HCT116 (cell line): ENCODE measurements around the gene CORO2B. TPM values are rescaled to one million over a fixed set of nuclear protein-coding genes. Genes with fewer than 3 reads are reported as not detected.

Experiments used
- ATAC-seq: fragments of 200-7000 bp; cut with Tn5 transposase; 2 replicates; pipeline ENCODE4 v1.9.1; 2020; ENCODE audit warnings: mild to moderate bottlenecking, moderate library complexity
- BruUV-seq: library from RNA; stranded (reverse); fragments of 400-500 nt; replicated peaks from 2 replicates; lab custom pipeline; 2021; lab: Mats Ljungman, UMichigan
- CTCF ChIA-PET: fragments of 300-600 bp; sonication (Branson Sonifier 250); formaldehyde crosslinking; loops from one replicate; lab custom pipeline; 2021; ENCODE audit warnings: antibody characterized with exemption; lab: Charles Lee
- POLR2A ChIA-PET: fragments of 300-600, 350-600 bp; sonication (Branson Sonifier 250); formaldehyde crosslinking; loops from one replicate; lab custom pipeline; 2021; ENCODE audit warnings: antibody characterized with exemption; lab: Charles Lee
- RAD21 ChIA-PET, 2 experiments: fragments of 300-600 bp; sonication (Branson Sonifier 250); formaldehyde crosslinking; loops; one replicate each; lab custom pipeline; 2023; ENCODE audit warnings: low total read pairs in 2 of 2; ENCODE audit not compliant: uncharacterized antibody in 2 of 2, unreplicated experiment in 2 of 2, low non-redundant PET in 1 of 2; lab: Charles Lee
- DNase-seq: peaks from one replicate; pipeline ENCODE4 v3.0.0-alpha.2; 2010; ENCODE audit warnings: low read depth, low spot score
- H2AFZ ChIP-seq: fragments of 200-600 bp; shearing (Covaris generic), sonication (generic); 2 replicates; pipeline ENCODE4 v1.6.1; 2017; ENCODE audit warnings: low read depth, mixed run types, mixed read lengths, antibody characterized with exemption, low read length; ENCODE audit not compliant: poor library complexity, severe bottlenecking
- H3K27ac ChIP-seq: 2 replicates; pipeline ENCODE4 v1.5.1; 2012; ENCODE audit warnings: low read depth, low read length
- H3K27me3 ChIP-seq: fragments of 200-600 bp; sonication (generic); 2 replicates; pipeline ENCODE4 v1.6.1; 2016; ENCODE audit warnings: mixed run types, low read length, mixed read lengths; ENCODE audit not compliant: insufficient read depth
- H3K36me3 ChIP-seq, 2 experiments: fragments of 200-500 bp in 1 of 2; fragments of 200-600 bp in 1 of 2; sonication (Bioruptor generic) in 1 of 2; sonication (generic) in 1 of 2; 2 replicates each; pipeline versions ENCODE4 v1.5.1 to v1.6.1; 2014 to 2016; ENCODE audit warnings: low read length in 2 of 2, inconsistent platforms in 1 of 2, mixed read lengths in 1 of 2, mixed run types in 1 of 2; ENCODE audit not compliant: insufficient read depth in 2 of 2, control insufficient read depth in 1 of 2
- H3K4me1 ChIP-seq, 2 experiments: fragments of 200-600 bp in 1 of 2; sonication (generic) in 1 of 2; 2 replicates each; pipeline versions ENCODE4 v1.5.1 to v1.6.1; 2012 to 2017; ENCODE audit warnings: low read length in 2 of 2, inconsistent platforms in 1 of 2, mild to moderate bottlenecking in 1 of 2, mixed read lengths in 1 of 2, mixed run types in 1 of 2, moderate library complexity in 1 of 2; ENCODE audit not compliant: insufficient read depth in 2 of 2, control insufficient read depth in 1 of 2
- H3K4me2 ChIP-seq: fragments of 200-600 bp; sonication (generic); 2 replicates; pipeline ENCODE4 v1.6.1; 2017; ENCODE audit warnings: mixed run types, low read length, mixed read lengths
- H3K4me3 ChIP-seq, 2 experiments: fragments of 200-600 bp in 1 of 2; sonication (generic) in 1 of 2; replicated peaks in 1 of 2; 2 replicates each; pipeline ENCODE4 v1.5.1; 2011 to 2016; ENCODE audit warnings: low read length in 2 of 2, control low read depth in 1 of 2, low read depth in 1 of 2, mild to moderate bottlenecking in 1 of 2, mixed read lengths in 1 of 2, mixed run types in 1 of 2
- H3K79me2 ChIP-seq: fragments of 200-600 bp; sonication (generic); 2 replicates; pipeline ENCODE4 v1.6.1; 2017; ENCODE audit warnings: mild to moderate bottlenecking, mixed run types, low read length, moderate library complexity, mixed read lengths; ENCODE audit not compliant: insufficient read depth
- H3K9ac ChIP-seq: fragments of 200-600 bp; sonication (generic); 2 replicates; pipeline ENCODE4 v1.6.1; 2016; ENCODE audit warnings: low read length, mixed read lengths
- H3K9me2 ChIP-seq: fragments of 200-600 bp; sonication (generic), shearing (Covaris generic); 2 replicates; pipeline ENCODE4 v1.6.1; 2017; ENCODE audit warnings: mixed run types, mild to moderate bottlenecking, moderate library complexity; ENCODE audit not compliant: insufficient read depth
- H3K9me3 ChIP-seq, 2 experiments: fragments of 200-500 bp in 1 of 2; fragments of 200-600 bp in 1 of 2; sonication (Bioruptor generic) in 1 of 2; sonication (generic) in 1 of 2; 2 replicates each; pipeline ENCODE4 v1.6.1; 2014 to 2017; ENCODE audit warnings: low read length in 2 of 2, mixed read lengths in 2 of 2, inconsistent platforms in 1 of 2, low read depth in 1 of 2, mild to moderate bottlenecking in 1 of 2, mixed run types in 1 of 2, moderate library complexity in 1 of 2; ENCODE audit not compliant: control insufficient read depth in 1 of 2, insufficient read depth in 1 of 2
- H4K20me1 ChIP-seq: fragments of 200-600 bp; sonication (generic), shearing (Covaris generic); 2 replicates; pipeline ENCODE4 v1.6.1; 2017; ENCODE audit warnings: mixed run types, mild to moderate bottlenecking, moderate library complexity; ENCODE audit not compliant: insufficient read depth
- CBX3 ChIP-seq: IDR thresholded peaks from 2 replicates; pipeline ENCODE4 v1.6.1; 2012; ENCODE audit warnings: low read depth
- EGR1 ChIP-seq: IDR thresholded peaks from 2 replicates; pipeline ENCODE4 v1.6.1; 2012; ENCODE audit warnings: low read depth
- ELF1 ChIP-seq: IDR thresholded peaks from 2 replicates; pipeline ENCODE4 v1.6.1; 2012; ENCODE audit warnings: low read depth, borderline replicate concordance
- EZH2phosphoT487 ChIP-seq: fragments of 200-600 bp; IDR thresholded peaks from 2 replicates; pipeline ENCODE4 v1.6.1; 2018; ENCODE audit warnings: antibody characterized with exemption, borderline replicate concordance
- FOSL1 ChIP-seq: IDR thresholded peaks from 2 replicates; pipeline ENCODE4 v1.6.1; 2012; ENCODE audit warnings: low read depth
- JUND ChIP-seq: IDR thresholded peaks from 2 replicates; pipeline ENCODE4 v1.6.1; 2012
- POLR2A ChIP-seq: IDR thresholded peaks from 2 replicates; pipeline ENCODE4 v1.7.0; 2011; ENCODE audit warnings: borderline replicate concordance; ENCODE audit not compliant: insufficient read depth, insufficient read length; ENCODE audit errors: extremely low read depth
- RAD21 ChIP-seq: IDR thresholded peaks from 2 replicates; pipeline ENCODE4 v1.6.1; 2012; ENCODE audit warnings: low read depth, mild to moderate bottlenecking
- SIN3A ChIP-seq: IDR thresholded peaks from 2 replicates; pipeline ENCODE4 v1.6.1; 2012; ENCODE audit warnings: low read depth
- TCF7L2 ChIP-seq: IDR thresholded peaks from 2 replicates; pipeline ENCODE4 v1.7.0; 2011; ENCODE audit warnings: borderline replicate concordance, inconsistent platforms; ENCODE audit not compliant: insufficient read depth, insufficient read length; ENCODE audit errors: extremely low read depth
- YY1 ChIP-seq: IDR thresholded peaks from 2 replicates; pipeline ENCODE4 v1.6.1; 2011; ENCODE audit warnings: low read length, low read depth, moderate library complexity, mild to moderate bottlenecking; ENCODE audit not compliant: insufficient replicate concordance; ENCODE audit errors: extremely low read depth
- ZFX ChIP-seq: fragments of 450-650 bp; IDR thresholded peaks from 2 replicates; pipeline ENCODE4 v1.6.1; 2017
- ZNF274 ChIP-seq: fragments of 200-500 bp; sonication (Bioruptor generic); IDR thresholded peaks from 2 replicates; pipeline ENCODE4 v1.6.1; 2014; ENCODE audit warnings: mild to moderate bottlenecking, low read depth, low read length, inconsistent platforms
- intact Hi-C: fragments of 100-400 bp; cut with micrococcal nuclease; formaldehyde crosslinking; loops from 2 replicates; pipeline ENCODE4 v1.10.0; 2022
- total RNA-seq: library from RNA; stranded (reverse); gene quantifications from one replicate; pipeline ENCODE4 v1.2.1, GENCODE V29; 2021; ENCODE audit not compliant: unreplicated experiment
- TF ChIP-seq, protein P1 (sequence below): IDR thresholded peaks from 2 replicates; pipeline ENCODE4 v1.6.1; 2012
- TF ChIP-seq, protein P2 (sequence below): IDR thresholded peaks from 2 replicates; pipeline ENCODE4 v1.6.1; 2011; ENCODE audit warnings: mild to moderate bottlenecking, low read length, moderate library complexity; ENCODE audit not compliant: insufficient replicate concordance; ENCODE audit errors: extremely low read depth

The CORO2B gene
- total RNA-seq, 1 experiment from 2014 or later = 2.8 TPM

DNA sequence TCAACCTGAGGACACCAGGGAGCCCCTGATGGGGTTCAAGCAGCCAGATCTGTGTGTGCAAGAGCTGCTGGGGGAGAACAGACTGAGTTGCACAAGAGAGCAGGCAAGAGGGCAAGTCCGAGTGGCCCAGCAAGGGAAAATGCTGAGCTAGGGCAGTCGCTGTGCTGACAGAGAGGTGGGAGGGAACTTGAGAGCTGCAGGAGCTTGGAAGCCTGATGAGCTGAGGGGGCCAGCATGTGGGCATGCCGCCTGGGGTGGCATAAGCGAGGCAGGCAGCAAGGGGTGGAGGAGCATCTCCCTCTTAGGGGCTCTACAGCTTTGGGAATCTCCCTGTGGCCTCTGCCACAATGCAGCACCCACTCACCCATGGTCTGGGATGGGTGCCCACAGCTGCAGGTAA, 4.7 kb upstream of the CORO2B start:
- no peaks in the 10 kb centered on the region for H3K79me2 ChIP-seq
- no peaks in the 10 kb centered on the region for H3K9me2 ChIP-seq
- TF ChIP-seq YY1 (no peak), CBX3 (no peak), EZH2phosphoT487 (no peak), TCF7L2 (no peak), RAD21 (no peak), SIN3A (no peak), FOSL1 (no peak), ZFX (no peak)
- TF ChIP-seq, protein P1, sequence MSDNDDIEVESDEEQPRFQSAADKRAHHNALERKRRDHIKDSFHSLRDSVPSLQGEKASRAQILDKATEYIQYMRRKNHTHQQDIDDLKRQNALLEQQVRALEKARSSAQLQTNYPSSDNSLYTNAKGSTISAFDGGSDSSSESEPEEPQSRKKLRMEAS = no peak
- BruUV-seq = no TSS peak
- H3K9me3 ChIP-seq = no peaks in the 10 kb centered on the region
- intact Hi-C loops = no loop called here
- no peak overlapping the region for H3K27ac ChIP-seq
- no peaks in the 10 kb centered on the region for H3K27me3 ChIP-seq
- ATAC-seq (no peak), DNase-seq (no peak)
- no peak overlapping the region for H3K4me3 ChIP-seq
- no peaks in the 10 kb centered on the region for H3K36me3 ChIP-seq
- no peak overlapping the region for H3K9ac ChIP-seq
- ChIA-PET CTCF (interaction anchor here (1.3 kb wide), 1 partner anchor 14 kb away, joined by 3 read pairs; no protein-coding TSS in a partner anchor), POLR2A (no interaction called here), RAD21 (no interaction called here)
- no peak overlapping the region for H2AFZ ChIP-seq
- no peaks in the 10 kb centered on the region for H4K20me1 ChIP-seq
- peaks cover 8 to 14% of the 10 kb centered on the region in 2 experiments for H3K4me1 ChIP-seq
- H3K4me2 ChIP-seq = no peak overlapping the region

DNA sequence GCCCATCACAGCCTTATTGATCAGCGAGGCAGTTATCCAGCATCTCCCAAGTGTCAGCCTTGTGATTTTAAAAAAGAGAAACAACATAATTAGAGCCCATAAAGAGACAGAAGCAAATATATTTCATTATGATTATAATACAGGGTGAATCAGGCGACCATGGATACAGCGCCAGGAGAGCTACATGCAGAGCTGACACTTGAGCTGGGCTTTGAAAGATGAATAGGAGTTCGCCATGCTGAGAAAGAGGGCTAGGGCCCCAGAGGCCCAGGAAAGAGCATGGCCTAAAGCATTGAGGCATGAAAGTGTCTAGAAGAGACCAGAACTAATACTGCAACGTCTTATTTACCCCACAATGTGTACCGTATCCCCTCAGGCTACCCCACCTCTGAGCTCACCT, 4.2 kb upstream of the CORO2B start:
- Histone ChIP-seq H3K9me3 (no peaks in the 10 kb centered on the region), H3K27me3 (no peaks in the 10 kb centered on the region), H3K4me3 (no peak overlapping the region), H3K79me2 (no peaks in the 10 kb centered on the region), H3K4me2 (no peak overlapping the region), H3K36me3 (no peaks in the 10 kb centered on the region), H3K9ac (no peak overlapping the region), H3K4me1 (peaks cover 11 to 17% of the 10 kb centered on the region in 2 experiments), H3K9me2 (no peaks in the 10 kb centered on the region)
- ChIA-PET CTCF (interaction anchor here (1.3 kb wide), 1 partner anchor 15 kb away, joined by 3 read pairs; no protein-coding TSS in a partner anchor), POLR2A (interaction anchor here (0.9 kb wide), 1 partner anchor 10 kb away, joined by 3 read pairs; no protein-coding TSS in a partner anchor)
- ATAC-seq (no peak), DNase-seq (no peak)
- BruUV-seq = no TSS peak
- intact Hi-C loops = no loop called here
- TF ChIP-seq YY1 (no peak), EZH2phosphoT487 (no peak), POLR2A (no peak), ZNF274 (no peak), TCF7L2 (no peak), JUND (no peak), ELF1 (no peak), RAD21 (no peak), EGR1 (no peak)
- TF ChIP-seq, protein P1 = no peak
- TF ChIP-seq, protein P2, sequence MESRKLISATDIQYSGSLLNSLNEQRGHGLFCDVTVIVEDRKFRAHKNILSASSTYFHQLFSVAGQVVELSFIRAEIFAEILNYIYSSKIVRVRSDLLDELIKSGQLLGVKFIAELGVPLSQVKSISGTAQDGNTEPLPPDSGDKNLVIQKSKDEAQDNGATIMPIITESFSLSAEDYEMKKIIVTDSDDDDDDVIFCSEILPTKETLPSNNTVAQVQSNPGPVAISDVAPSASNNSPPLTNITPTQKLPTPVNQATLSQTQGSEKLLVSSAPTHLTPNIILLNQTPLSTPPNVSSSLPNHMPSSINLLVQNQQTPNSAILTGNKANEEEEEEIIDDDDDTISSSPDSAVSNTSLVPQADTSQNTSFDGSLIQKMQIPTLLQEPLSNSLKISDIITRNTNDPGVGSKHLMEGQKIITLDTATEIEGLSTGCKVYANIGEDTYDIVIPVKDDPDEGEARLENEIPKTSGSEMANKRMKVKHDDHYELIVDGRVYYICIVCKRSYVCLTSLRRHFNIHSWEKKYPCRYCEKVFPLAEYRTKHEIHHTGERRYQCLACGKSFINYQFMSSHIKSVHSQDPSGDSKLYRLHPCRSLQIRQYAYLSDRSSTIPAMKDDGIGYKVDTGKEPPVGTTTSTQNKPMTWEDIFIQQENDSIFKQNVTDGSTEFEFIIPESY = no peak
- TF ChIP-seq, all 23 proteins: peak for 0
- RAD21 ChIA-PET = no interaction called here
- no peaks in the 10 kb centered on the region for H4K20me1 ChIP-seq
- H2AFZ ChIP-seq = no peak overlapping the region
- no peak overlapping the region for H3K27ac ChIP-seq
